Lower leg skin (tissue), 4 donors: ENCODE results near the gene SLC25A29. TPM values are rescaled to one million over a fixed set of nuclear protein-coding genes. Genes with fewer than 3 reads are reported as not detected.

Experiments
- DNase-seq, 2 donors: peaks; one replicate each; pipeline ENCODE4 v3.0.0-alpha.2; 2019; ENCODE audit warnings: low spot score in 2 of 2
- H3K4me3 ChIP-seq: fragments of 200-600 bp; sonication (generic); 2 replicates; pipeline ENCODE4 v1.5.1; 2017; ENCODE audit warnings: mild to moderate bottlenecking, low read depth; ENCODE audit not compliant: poor library complexity, severe bottlenecking
- POLR2A ChIP-seq, 2 donors: fragments of 450-650 bp; IDR thresholded peaks; one replicate each; pipeline ENCODE4 v1.6.1; 2016 to 2017; ENCODE audit warnings: antibody characterized with exemption in 2 of 2, mild to moderate bottlenecking in 1 of 2, moderate library complexity in 1 of 2
- WGBS, 2 donors: methylation state at CpG; one replicate each; pipeline ENCODE4 v1.1.5; 2018; 5-methylcytosine and 5-hydroxymethylcytosine counted together
- intact Hi-C: fragments of 100-400 bp; cut with DNase I; formaldehyde crosslinking; loops from one replicate; pipeline ENCODE4 v1.15.0; 2023; ENCODE audit warnings: low total_unique reads
- total RNA-seq, 4 donors: library from RNA; depleted of rRNA; stranded (reverse); fragments of >200 nt; gene quantifications; one replicate each; pipeline ENCODE4 v1.1.0, GENCODE V29; 2016
- TF ChIP-seq, protein P1 (sequence below), 3 donors: fragments of 450-650 bp; IDR thresholded peaks; one replicate each; pipeline ENCODE4 v1.5.1; 2016; ENCODE audit warnings: antibody characterized with exemption in 3 of 3, mild to moderate bottlenecking in 3 of 3, moderate library complexity in 2 of 3

The SLC25A29 gene
- total RNA-seq, 4 donors from 2014 or later, result 98.5 to 166 (median 134) TPM

GRCh38 chr14:100278702-100279101 lies 27.5 kb downstream of the SLC25A29 start:
- TF ChIP-seq, protein P1, sequence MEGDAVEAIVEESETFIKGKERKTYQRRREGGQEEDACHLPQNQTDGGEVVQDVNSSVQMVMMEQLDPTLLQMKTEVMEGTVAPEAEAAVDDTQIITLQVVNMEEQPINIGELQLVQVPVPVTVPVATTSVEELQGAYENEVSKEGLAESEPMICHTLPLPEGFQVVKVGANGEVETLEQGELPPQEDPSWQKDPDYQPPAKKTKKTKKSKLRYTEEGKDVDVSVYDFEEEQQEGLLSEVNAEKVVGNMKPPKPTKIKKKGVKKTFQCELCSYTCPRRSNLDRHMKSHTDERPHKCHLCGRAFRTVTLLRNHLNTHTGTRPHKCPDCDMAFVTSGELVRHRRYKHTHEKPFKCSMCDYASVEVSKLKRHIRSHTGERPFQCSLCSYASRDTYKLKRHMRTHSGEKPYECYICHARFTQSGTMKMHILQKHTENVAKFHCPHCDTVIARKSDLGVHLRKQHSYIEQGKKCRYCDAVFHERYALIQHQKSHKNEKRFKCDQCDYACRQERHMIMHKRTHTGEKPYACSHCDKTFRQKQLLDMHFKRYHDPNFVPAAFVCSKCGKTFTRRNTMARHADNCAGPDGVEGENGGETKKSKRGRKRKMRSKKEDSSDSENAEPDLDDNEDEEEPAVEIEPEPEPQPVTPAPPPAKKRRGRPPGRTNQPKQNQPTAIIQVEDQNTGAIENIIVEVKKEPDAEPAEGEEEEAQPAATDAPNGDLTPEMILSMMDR (IDR thresholded peaks at IDR 0.05), result no peak
- no peak for TF ChIP-seq POLR2A (IDR thresholded peaks at IDR 0.05)
- intact Hi-C loops, result no loop called here
- H3K4me3 ChIP-seq, result no peak overlapping the region
- 65 to 76% methylated on average over 8 of the region's 8 CpGs for WGBS, 2 donors
- peak in 1 of 2 donors; percentile 80 for DNase-seq

DNA sequence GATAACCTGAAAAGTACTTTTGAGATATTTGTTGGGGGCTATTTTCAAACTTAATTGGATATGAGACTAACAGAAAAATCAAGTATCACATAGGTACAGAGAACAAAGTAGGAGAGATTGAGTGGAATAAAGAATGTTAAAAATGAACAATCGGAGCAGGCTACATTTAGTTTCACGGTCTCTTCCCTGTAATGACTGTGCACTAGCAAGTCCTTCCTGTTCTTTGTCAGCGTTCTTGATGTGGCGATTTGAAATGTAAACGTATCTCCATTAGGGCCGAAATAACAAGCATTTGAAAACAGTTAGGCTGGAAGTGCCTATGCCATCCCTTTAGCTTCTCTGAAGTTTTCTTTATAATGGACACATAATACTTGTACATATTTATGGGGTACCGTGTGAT lies 31.0 kb downstream of the SLC25A29 start:
- WGBS, 2 donors, result 74 to 82% methylated on average over 7 of the region's 7 CpGs
- H3K4me3 ChIP-seq, result no peak overlapping the region
- intact Hi-C loops, result no loop called here
- no peak for TF ChIP-seq POLR2A (IDR thresholded peaks at IDR 0.05)
- TF ChIP-seq, protein P1 (IDR thresholded peaks at IDR 0.05), result no peak
- no peak for DNase-seq

GRCh38 chr14:100274250-100274649 lies 32.0 kb downstream of the SLC25A29 start:
- 97 to 98% methylated on average over 4 of the region's 4 CpGs for WGBS, 2 donors
- no peak for DNase-seq
- intact Hi-C loops, result loop anchor here (5.0 kb wide), 1 partner anchor 103 kb away; the partner anchor contains the start of gene WDR25
- no peak for TF ChIP-seq POLR2A (IDR thresholded peaks at IDR 0.05)
- TF ChIP-seq, protein P1 (IDR thresholded peaks at IDR 0.05), result no peak
- H3K4me3 ChIP-seq, result no peak overlapping the region

DNA sequence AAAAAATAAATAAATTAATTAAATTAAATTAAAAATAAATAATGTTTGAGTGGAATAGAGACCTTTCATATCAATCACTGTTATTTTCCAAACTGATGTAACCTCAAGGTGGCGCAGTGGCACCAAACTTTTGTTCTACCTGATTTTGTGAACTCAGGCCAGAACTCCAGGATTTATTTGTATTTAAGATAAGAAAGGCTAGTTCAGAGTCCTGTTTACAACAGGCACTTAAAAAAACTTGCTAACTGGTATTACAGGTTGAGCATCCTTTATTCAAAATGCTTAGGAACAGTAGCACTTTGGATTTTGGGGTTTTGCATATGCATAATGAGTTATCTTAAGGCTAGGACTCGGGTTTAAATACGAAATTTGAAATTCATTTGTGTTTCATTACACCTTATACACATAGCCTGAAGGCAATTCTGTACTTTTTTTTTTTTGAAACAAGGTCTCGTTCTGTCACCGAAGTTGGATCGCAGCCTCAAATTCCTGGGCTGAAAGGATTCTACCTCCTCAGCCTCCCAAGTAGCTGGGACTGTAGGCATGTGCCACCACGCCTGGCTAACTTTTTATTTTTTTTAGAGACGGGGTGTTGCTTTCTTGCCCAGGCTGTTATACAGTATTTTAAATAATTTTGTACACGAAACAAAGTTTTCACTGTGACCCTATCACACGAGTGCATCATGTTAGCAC lies 34.9 kb downstream of the SLC25A29 start:
- TF ChIP-seq POLR2A (IDR thresholded peaks at IDR 0.05), result no peak
- TF ChIP-seq, protein P1 (IDR thresholded peaks at IDR 0.05), result no peak
- H3K4me3 ChIP-seq, result no peak overlapping the region
- no peak for DNase-seq
- intact Hi-C loops, result loop anchor here (5.0 kb wide), 1 partner anchor 106 kb away; the partner anchor contains the start of gene WDR25
- 56 to 62% methylated on average over 10 of the region's 10 CpGs for WGBS, 2 donors

GRCh38 chr14:100268591-100269207 lies 37.5 kb downstream of the SLC25A29 start:
- H3K4me3 ChIP-seq, result no peak overlapping the region
- TF ChIP-seq, protein P1 (IDR thresholded peaks at IDR 0.05), result no peak
- no peak for TF ChIP-seq POLR2A (IDR thresholded peaks at IDR 0.05)
- WGBS, 2 donors, result 67 to 71% methylated on average over 7 of the region's 7 CpGs
- intact Hi-C loops, result no loop called here
- no peak for DNase-seq
